BLaER1 treated with 17β-estradiol and CSF1 and Interleukin-3, amounts not matched to agents 10 nM and 100 nM (cell line): ENCODE measurements around the gene SELENOO.

Experiments
- H3K27ac ChIP-seq, 11 experiments: shearing (Covaris generic); formaldehyde crosslinking; 2 replicates each; pipeline ENCODE4 v1.8.1; 2022
- H3K27me3 ChIP-seq, 11 experiments: shearing (Covaris generic); formaldehyde crosslinking; 2 replicates each; pipeline ENCODE4 v1.8.1; 2022
- H3K36me3 ChIP-seq, 11 experiments: shearing (Covaris generic); formaldehyde crosslinking; 2 replicates each; pipeline ENCODE4 v1.8.1; 2022
- H3K4me1 ChIP-seq, 10 experiments: shearing (Covaris generic); formaldehyde crosslinking; 2 replicates each; pipeline ENCODE4 v1.8.1; 2022
- H3K4me2 ChIP-seq, 11 experiments: shearing (Covaris generic); formaldehyde crosslinking; 2 replicates each; pipeline ENCODE4 v1.8.1; 2022
- H3K4me3 ChIP-seq, 10 experiments: shearing (Covaris generic); formaldehyde crosslinking; 2 replicates each; pipeline ENCODE4 v1.8.1; 2022
- H3K9ac ChIP-seq, 11 experiments: shearing (Covaris generic); formaldehyde crosslinking; 2 replicates each; pipeline ENCODE4 v1.8.1; 2022
- H3K9me3 ChIP-seq, 11 experiments: shearing (Covaris generic); formaldehyde crosslinking; replicated peaks in 1 of 11; 2 replicates each; pipeline ENCODE4 v1.8.1; 2022
- H4K20me1 ChIP-seq, 11 experiments: shearing (Covaris generic); formaldehyde crosslinking; 2 replicates each; pipeline ENCODE4 v1.8.1; 2022
- Cebpa-rat ChIP-seq, 11 experiments: shearing (Covaris generic); IDR thresholded peaks; 2 replicates each; pipeline ENCODE4 v1.8.1; 2022

The SELENOO gene

GRCh38 chr22:50250555-50251476, 50.0 kb downstream of the SELENOO start, which contains the start of gene HDAC10:
Gene HDAC10, minus strand, starts transcription at chr22:50251265. Its CDS starts 233 bp downstream, at chr22:50251032.
- Histone ChIP-seq H3K9ac (peak within 1 kb of the TSS; percentile 82 to 90 (median 88)), H3K4me3 (peak within 1 kb of the TSS; percentile 72 to 88 (median 82)), H3K36me3 (peaks cover 14 to 72% (median 44%) of the 10 kb centered on the region in 11 experiments; a peak in 21 of 22 replicates), H3K4me1 (peaks cover 43 to 64% (median 50%) of the 10 kb centered on the region in 10 experiments), H3K27ac (peak within 1 kb of the TSS; percentile 60 to 87 (median 81); a peak in 21 of 22 replicates), H3K9me3 (no peaks in the 10 kb centered on the region), H3K27me3 (no peaks in the 10 kb centered on the region), H4K20me1 (peaks cover 5 to 91% (median 57%) of the 10 kb centered on the region in 11 experiments; a peak in 20 of 22 replicates), H3K4me2 (peak within 1 kb of the TSS; percentile 96 to 100 (median 98))
- TF ChIP-seq Cebpa-rat (IDR thresholded peaks at IDR 0.05): no peak

- H3K4me3 ChIP-seq: peak overlapping the region; percentile 72 to 88 (median 82)
- peak overlapping the region; percentile 96 to 100 (median 98) for H3K4me2 ChIP-seq
- peaks cover 13 to 72% (median 44%) of the 10 kb centered on the region in 11 experiments; a peak in 21 of 22 replicates for H3K36me3 ChIP-seq
- peak overlapping the region in 9 of 11 experiments; percentile 75 to 87 (median 82); a peak in 17 of 22 replicates for H3K27ac ChIP-seq
- peak overlapping the region; percentile 82 to 90 (median 88); a peak in 21 of 22 replicates for H3K9ac ChIP-seq
- no peaks in the 10 kb centered on the region for H3K27me3 ChIP-seq
- no peaks in the 10 kb centered on the region for H3K9me3 ChIP-seq
- no peak for TF ChIP-seq Cebpa-rat (IDR thresholded peaks at IDR 0.05)
- peaks cover 38 to 56% (median 46%) of the 10 kb centered on the region in 10 experiments for H3K4me1 ChIP-seq
- H4K20me1 ChIP-seq: peaks cover 5 to 91% (median 59%) of the 10 kb centered on the region in 11 experiments; a peak in 21 of 22 replicates
Measured at GRCh38 chr22:50251477-50252081, 50.8 kb downstream of the SELENOO start.

GRCh38 chr22:50252082-50253045, 51.6 kb downstream of the SELENOO start:
- peaks cover 5 to 91% (median 61%) of the 10 kb centered on the region in 11 experiments; a peak in 21 of 22 replicates for H4K20me1 ChIP-seq
- H3K27me3 ChIP-seq: no peaks in the 10 kb centered on the region
- peak overlapping the region in 9 of 11 experiments; percentile 82 to 90 (median 88); a peak in 14 of 22 replicates for H3K9ac ChIP-seq
- H3K27ac ChIP-seq: peak overlapping the region in 8 of 11 experiments; percentile 75 to 87 (median 83); a peak in 11 of 22 replicates
- H3K36me3 ChIP-seq: peaks cover 14 to 72% (median 44%) of the 10 kb centered on the region in 11 experiments; a peak in 20 of 22 replicates
- H3K4me2 ChIP-seq: peak overlapping the region; percentile 96 to 100 (median 98)
- H3K4me1 ChIP-seq: peaks cover 35 to 50% (median 42%) of the 10 kb centered on the region in 10 experiments
- no peaks in the 10 kb centered on the region for H3K9me3 ChIP-seq
- H3K4me3 ChIP-seq: peak overlapping the region in 7 of 10 experiments; percentile 79 to 88 (median 83); a peak in 10 of 20 replicates
- TF ChIP-seq Cebpa-rat (IDR thresholded peaks at IDR 0.05): no peak

- Histone ChIP-seq H3K4me3 (no peak overlapping the region), H3K36me3 (peaks cover 12 to 72% (median 44%) of the 10 kb centered on the region in 11 experiments; a peak in 20 of 22 replicates), H3K27ac (no peak overlapping the region), H3K27me3 (no peaks in the 10 kb centered on the region), H3K9me3 (no peaks in the 10 kb centered on the region), H3K9ac (peak overlapping the region in 4 of 11 experiments; percentile 2 to 43 (median 21); a peak in 2 of 22 replicates), H3K4me2 (no peak overlapping the region), H4K20me1 (peaks cover 5 to 91% (median 58%) of the 10 kb centered on the region in 11 experiments; a peak in 21 of 22 replicates), H3K4me1 (peaks cover 26 to 43% (median 33%) of the 10 kb centered on the region in 10 experiments)
- no peak for TF ChIP-seq Cebpa-rat (IDR thresholded peaks at IDR 0.05)
Measured at GRCh38 chr22:50253046-50253915, 52.5 kb downstream of the SELENOO start.

GRCh38 chr22:50253941-50254340, 53.1 kb downstream of the SELENOO start:
- H3K4me3 ChIP-seq: no peak overlapping the region
- H3K9me3 ChIP-seq: no peaks in the 10 kb centered on the region
- H4K20me1 ChIP-seq: peaks cover 10 to 92% (median 59%) of the 10 kb centered on the region in 11 experiments; a peak in 21 of 22 replicates
- no peaks in the 10 kb centered on the region for H3K27me3 ChIP-seq
- peaks cover 26 to 42% (median 29%) of the 10 kb centered on the region in 10 experiments for H3K4me1 ChIP-seq
- no peak overlapping the region for H3K4me2 ChIP-seq
- H3K36me3 ChIP-seq: peaks cover 12 to 73% (median 44%) of the 10 kb centered on the region in 11 experiments; a peak in 20 of 22 replicates
- H3K27ac ChIP-seq: no peak overlapping the region
- TF ChIP-seq Cebpa-rat (IDR thresholded peaks at IDR 0.05): no peak
- peak overlapping the region in 2 of 11 experiments; percentile 2 to 9; a peak in 1 of 22 replicates for H3K9ac ChIP-seq

- Histone ChIP-seq H3K27me3 (no peaks in the 10 kb centered on the region), H3K9ac (no peak overlapping the region), H3K4me1 (peaks cover 19 to 41% (median 26%) of the 10 kb centered on the region in 10 experiments), H3K4me3 (no peak overlapping the region), H3K9me3 (no peaks in the 10 kb centered on the region), H3K4me2 (no peak overlapping the region), H3K36me3 (peaks cover 12 to 68% (median 44%) of the 10 kb centered on the region in 11 experiments; a peak in 20 of 22 replicates), H3K27ac (no peak overlapping the region), H4K20me1 (peaks cover 10 to 91% (median 57%) of the 10 kb centered on the region in 11 experiments; a peak in 21 of 22 replicates)
- no peak for TF ChIP-seq Cebpa-rat (IDR thresholded peaks at IDR 0.05)
Measured at GRCh38 chr22:50255099-50255498, 54.3 kb downstream of the SELENOO start.

- Histone ChIP-seq H3K4me1 (peaks cover 19 to 41% (median 26%) of the 10 kb centered on the region in 10 experiments), H3K4me2 (no peak overlapping the region), H3K9me3 (no peaks in the 10 kb centered on the region), H3K27ac (no peak overlapping the region), H3K27me3 (no peaks in the 10 kb centered on the region), H3K4me3 (no peak overlapping the region), H4K20me1 (peaks cover 10 to 91% (median 54%) of the 10 kb centered on the region in 11 experiments; a peak in 21 of 22 replicates), H3K36me3 (peaks cover 12 to 68% (median 44%) of the 10 kb centered on the region in 11 experiments; a peak in 20 of 22 replicates), H3K9ac (no peak overlapping the region)
- TF ChIP-seq Cebpa-rat (IDR thresholded peaks at IDR 0.05): no peak
Measured at GRCh38 chr22:50255607-50256006, 54.8 kb downstream of the SELENOO start.
